Measurements from ENCODE around the gene BICRA.

BICRA gene

DNA sequence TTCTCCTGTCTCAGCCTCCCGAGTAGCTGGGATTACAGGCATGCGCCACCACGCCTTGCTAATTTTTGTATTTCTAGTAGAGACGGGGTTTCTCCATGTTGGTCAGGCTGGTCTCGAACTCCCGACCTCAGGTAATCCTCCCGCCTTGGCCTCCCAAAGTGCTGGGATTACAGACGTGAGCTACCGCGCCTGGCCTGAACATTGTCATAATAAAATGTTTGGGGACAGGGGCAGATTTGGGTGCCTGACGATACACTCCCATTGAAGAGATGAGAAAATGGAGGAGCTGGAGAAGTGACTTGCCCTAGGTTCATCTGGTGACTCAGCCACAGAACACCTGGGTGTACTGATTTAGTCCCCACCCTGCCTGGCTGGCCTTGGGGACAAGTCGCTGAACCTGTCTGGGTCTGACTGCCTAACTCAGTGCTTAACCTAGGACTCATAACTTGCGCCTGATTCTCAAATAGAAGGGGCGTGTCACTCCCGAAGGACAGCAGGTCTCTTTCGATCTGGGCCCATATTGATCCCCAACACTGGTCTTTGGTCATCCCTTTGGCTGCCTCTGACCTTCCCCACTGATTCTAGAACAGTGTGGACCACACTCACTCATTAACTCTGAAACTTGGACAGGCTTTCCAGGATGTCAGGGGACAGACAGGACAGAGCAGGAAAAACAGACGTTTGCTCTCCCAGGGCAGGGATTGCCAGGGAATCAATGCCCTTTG is 7.6 kb upstream of the BICRA start:
- no peak for DNase-seq

GRCh38 chr19:47603706-47604565 is 5.0 kb upstream of the BICRA start:
- DNase-seq: no peak

- no peak for DNase-seq
Observed at GRCh38 chr19:47607564-47608073, 1.3 kb upstream of the BICRA start.

- peak; percentile 71 for DNase-seq
Observed at GRCh38 chr19:47608074-47608918, 638 bp upstream of the BICRA start.

GRCh38 chr19:47609906-47610894 is 1.3 kb downstream of the BICRA start:
- no peak for DNase-seq

GRCh38 chr19:47610902-47611301 is 2.0 kb downstream of the BICRA start:
- DNase-seq: no peak

DNA sequence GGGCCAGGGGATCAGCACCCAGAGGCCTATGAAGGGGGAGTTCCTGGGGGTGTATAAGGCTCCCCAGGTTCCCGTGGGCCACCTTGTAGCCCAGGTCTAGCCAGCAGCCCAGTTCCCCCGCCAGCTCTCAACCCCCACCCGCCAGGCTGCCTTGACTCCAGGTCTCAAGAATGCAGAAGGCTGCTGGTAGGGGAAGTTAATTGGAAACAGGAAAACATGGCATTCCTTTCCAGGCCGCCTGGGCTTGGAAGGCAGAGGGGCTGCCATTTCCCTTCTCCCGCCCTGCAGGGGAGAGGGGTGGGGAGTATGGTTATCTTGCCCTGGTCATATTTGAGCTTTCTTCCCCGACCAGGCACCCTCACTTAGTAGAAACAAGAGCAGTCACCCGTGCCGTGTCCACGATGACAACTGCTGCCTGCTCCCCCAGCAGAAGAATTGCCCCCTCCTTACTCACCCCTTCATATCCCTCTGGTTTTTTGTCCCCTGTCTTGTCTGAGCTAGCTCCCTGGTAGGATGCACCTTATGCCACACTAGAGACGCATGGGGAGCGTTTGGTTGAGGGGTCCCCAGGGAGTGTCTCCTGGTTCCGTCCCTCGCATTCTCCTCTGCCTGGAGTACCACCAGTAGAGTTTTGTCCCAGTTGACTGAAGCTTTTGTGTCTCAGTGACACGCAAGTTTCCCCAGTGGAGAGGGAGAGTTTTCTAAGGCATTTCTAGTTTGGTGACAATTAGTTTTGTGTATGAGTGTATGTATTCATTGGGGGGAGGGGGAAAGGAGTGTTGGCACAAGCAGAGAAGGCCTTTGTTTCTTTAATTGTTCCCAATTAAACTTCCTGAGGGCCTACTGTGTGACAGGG is 4.5 kb downstream of the BICRA start:
- DNase-seq: no peak

DNA sequence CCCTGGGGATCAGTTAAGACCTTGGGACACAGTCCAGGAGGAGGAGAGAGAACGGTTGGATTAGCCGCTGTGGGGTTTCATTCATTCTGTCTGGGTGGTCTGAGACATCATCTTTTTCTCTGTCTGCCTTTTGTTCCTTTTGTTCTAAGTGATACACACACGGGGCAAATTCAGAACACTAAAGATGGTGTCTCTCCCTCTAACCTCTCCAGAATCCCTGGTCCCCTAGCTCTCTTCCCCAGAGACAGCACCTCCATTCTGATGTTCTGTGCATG is 5.0 kb downstream of the BICRA start:
- no peak for DNase-seq

- no peak for DNase-seq
Observed at GRCh38 chr19:47614559-47614958, 5.6 kb downstream of the BICRA start.

GRCh38 chr19:47615230-47615629 is 6.3 kb downstream of the BICRA start:
- no peak for DNase-seq

DNA sequence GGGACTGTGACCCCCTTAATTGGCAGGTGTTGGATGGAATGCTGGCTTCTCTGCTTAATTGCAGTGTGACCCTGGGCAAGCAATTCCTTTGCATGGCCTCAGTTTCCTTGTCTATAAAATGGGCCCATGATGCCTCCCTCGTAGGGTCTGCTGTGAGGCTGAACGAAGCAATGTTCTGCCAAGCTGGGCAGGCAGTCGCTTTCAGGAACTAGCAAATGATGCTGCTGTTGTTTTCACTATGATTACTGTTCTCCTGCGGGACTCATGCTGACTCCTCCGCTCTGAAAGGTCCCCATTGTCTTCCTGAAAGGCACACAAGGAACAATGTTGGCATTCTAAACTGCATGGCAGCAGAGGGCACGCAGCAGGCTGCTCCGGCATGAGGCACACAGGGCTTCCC is 6.8 kb downstream of the BICRA start:
- DNase-seq: no peak

DNA sequence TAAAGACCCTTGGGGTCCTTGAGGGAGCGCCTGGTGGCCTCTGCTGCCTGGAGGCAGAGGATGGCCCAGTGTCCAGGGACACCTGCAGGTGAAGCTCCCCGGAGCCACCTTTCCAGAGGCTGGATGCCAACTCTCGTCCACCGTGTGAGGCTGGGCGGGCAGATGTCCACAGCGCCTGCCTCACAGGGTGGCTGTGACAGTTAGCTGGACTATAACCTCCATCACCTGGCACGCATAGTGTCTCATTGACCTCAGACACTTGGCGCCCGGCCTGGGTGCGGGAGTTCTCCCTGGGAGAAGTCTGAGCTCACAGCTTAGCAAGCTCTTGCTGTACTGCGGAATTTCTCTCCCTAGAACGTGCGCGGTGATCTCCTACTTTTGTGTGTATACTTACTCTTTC is 9.8 kb downstream of the BICRA start:
- DNase-seq: no peak

DNA sequence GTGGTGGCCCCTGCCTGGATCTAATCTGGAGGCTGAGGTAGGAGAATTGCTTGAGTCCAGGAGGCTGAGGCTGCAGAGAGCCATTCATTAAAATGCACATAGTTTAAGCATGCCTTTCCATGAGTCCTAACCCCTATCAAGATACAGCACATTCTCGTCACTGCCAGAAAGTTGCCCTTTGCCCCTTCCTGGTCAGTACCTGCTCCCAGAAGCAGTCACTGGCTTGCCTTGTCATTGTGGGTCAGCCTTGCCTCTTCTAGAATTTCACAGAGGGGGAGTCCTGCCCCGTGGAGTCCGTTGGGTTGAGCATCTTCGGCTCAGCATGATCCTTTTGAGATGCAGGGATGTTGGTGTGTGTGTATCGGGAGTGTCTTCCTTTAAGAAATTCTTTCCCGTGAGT is 10.8 kb downstream of the BICRA start:
- no peak for DNase-seq

DNA sequence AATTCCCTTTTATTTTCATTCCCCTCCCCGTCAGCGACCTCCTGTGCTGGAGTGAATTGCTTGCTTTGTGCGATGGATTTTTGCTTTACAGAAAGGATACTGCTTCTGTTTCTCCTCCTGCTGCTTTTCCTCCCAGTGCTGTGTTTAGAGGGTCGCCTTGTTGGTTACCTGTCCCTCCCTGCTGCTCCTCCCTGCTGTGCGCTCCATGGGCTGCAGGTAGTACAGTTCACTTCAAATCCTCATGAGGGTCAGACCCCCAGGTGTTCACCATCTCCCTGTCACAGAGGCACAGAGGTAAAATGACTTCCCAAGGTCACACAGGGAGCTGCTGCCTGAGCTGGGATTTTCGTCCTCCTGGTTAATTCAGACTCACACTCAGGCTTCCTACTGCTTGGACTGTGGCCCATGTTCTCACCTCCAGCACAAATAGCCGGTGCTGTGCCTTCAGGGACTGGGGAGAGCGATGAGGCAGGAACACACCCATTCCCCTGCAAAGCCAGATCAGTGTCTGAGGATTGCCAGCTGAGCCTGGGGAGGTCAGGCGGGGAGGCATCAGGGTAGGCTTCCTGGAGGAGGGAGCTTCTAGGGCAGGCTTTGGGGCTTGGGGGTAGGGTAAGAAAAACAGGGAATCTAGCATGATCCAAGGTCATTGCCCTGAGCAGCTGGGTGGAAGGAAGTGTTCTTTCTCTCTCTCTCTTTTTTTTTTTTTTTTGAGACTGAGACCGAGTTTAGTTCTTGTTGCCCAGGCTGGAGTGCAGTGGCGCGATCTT is 14.4 kb downstream of the BICRA start:
- no peak for DNase-seq

DNA sequence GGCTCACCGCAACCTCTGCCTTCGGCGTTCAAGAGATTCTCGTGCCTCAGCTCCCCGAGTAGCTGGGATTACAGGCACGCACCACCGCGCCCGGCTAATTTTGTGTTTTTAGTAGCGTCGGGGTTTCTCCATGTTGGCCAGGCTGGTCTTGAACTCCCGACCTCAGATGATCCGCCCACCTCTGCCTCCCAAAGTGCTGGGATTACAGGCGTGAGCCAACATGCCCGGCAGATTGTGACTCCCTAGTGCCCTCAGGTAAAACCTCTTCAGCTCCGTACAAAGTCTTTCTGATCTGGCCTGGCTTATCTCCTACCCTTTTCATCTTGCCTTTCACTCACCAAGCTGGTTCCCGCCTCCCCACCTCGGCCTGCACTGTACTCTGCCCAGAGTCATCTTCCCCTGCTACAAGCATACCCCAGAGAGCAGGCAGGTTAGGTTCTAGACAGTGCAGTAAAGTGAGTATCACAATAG is 15.0 kb downstream of the BICRA start:
- no peak for DNase-seq

- DNase-seq: no peak
Observed at GRCh38 chr19:47625650-47626049, 16.7 kb downstream of the BICRA start.

GRCh38 chr19:47626238-47626637 is 17.3 kb downstream of the BICRA start:
- no peak for DNase-seq

DNA sequence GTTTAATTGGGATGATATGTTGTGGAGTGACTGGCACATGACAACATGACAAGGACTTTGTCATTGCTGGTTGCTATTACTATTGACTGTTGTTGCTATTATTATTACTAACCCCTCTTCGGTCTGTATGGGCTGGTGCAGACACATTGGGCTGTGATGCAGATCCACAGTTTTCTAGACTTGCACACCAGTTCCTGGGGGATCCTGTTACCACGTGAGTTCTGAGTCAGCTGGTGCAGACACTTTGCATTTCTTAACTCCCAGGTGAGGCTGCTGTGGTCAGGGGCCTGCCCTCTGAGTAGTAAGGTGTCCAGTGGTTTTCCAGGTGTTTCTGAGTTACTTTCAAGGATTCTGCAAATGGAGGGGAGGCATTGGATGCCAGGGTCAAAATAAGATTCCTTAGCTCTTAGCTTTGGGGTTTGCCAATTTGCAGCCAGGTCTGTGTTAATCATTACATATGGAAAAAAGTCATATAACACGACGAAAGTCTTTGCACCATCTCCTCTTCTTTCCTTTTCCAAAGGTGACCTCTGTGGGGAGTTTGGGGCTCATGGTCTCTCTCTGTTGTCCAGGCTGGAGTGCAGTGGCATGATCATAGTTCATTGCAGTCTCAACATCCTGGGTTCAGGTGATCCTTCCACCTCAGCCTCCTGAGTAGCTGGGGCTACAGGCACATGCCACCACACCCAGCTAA is 19.3 kb downstream of the BICRA start:
- DNase-seq: no peak

- no peak for DNase-seq
Observed at GRCh38 chr19:47630594-47630993, 21.7 kb downstream of the BICRA start.
